DOHH2 (cell line): Measurements from ENCODE around the gene TIE1.

Experiments
- H3F3A ChIP-seq: fragments of 200-600 bp; sonication (generic), shearing (Covaris generic); 2 replicates; pipeline ENCODE4 v1.6.0; 2016; ENCODE audit warnings: antibody characterized with exemption, mild to moderate bottlenecking; ENCODE audit not compliant: control insufficient read depth, insufficient read depth
- H3K27ac ChIP-seq: fragments of 200-600 bp; sonication (generic); 2 replicates; pipeline ENCODE4 v1.5.1; 2014; ENCODE audit warnings: low read depth, mild to moderate bottlenecking, low read length, moderate library complexity
- H3K27me3 ChIP-seq: fragments of 200-600 bp; sonication (generic); 2 replicates; pipeline ENCODE4 v1.6.1; 2014; ENCODE audit warnings: mild to moderate bottlenecking, low read length, mixed read lengths; ENCODE audit not compliant: control insufficient read depth
- H3K36me3 ChIP-seq: fragments of 200-600 bp; sonication (generic); 2 replicates; pipeline ENCODE4 v1.6.1; 2014; ENCODE audit warnings: mild to moderate bottlenecking, low read length, moderate library complexity, mixed read lengths; ENCODE audit not compliant: control insufficient read depth
- H3K4me1 ChIP-seq: fragments of 200-600 bp; sonication (generic); 2 replicates; pipeline ENCODE4 v1.6.1; 2014; ENCODE audit warnings: mild to moderate bottlenecking, low read length, mixed read lengths; ENCODE audit not compliant: control insufficient read depth
- H3K4me2 ChIP-seq: fragments of 200-600 bp; sonication (generic); 2 replicates; pipeline ENCODE4 v1.6.0; 2014; ENCODE audit warnings: mild to moderate bottlenecking, low read length, moderate library complexity
- H3K4me3 ChIP-seq: fragments of 200-600 bp; sonication (generic); 2 replicates; pipeline ENCODE4 v1.5.1; 2014; ENCODE audit warnings: mild to moderate bottlenecking, low read length, mixed read lengths
- H3K79me2 ChIP-seq: fragments of 200-600 bp; sonication (generic); 2 replicates; pipeline ENCODE4 v1.6.1; 2014; ENCODE audit warnings: mild to moderate bottlenecking, low read length, mixed read lengths; ENCODE audit not compliant: control insufficient read depth
- H3K9me2 ChIP-seq: fragments of 200-600 bp; sonication (generic); replicated peaks from 2 replicates; pipeline ENCODE4 v1.6.1; 2014; ENCODE audit warnings: mild to moderate bottlenecking, low read length, mixed read lengths; ENCODE audit not compliant: control insufficient read depth
- H3K9me3 ChIP-seq: fragments of 200-600 bp; sonication (generic); 2 replicates; pipeline ENCODE4 v1.6.1; 2014; ENCODE audit warnings: antibody characterized with exemption, low read length, mixed read lengths; ENCODE audit not compliant: control insufficient read depth, insufficient read depth
- H4K20me1 ChIP-seq: fragments of 200-600 bp; sonication (generic); 2 replicates; pipeline ENCODE4 v1.6.0; 2014; ENCODE audit warnings: low read depth, mild to moderate bottlenecking, antibody characterized with exemption, low read length, moderate library complexity; ENCODE audit not compliant: control insufficient read depth, insufficient read depth
- CTCF ChIP-seq: fragments of 200-600 bp; sonication (generic); IDR thresholded peaks from one replicate; pipeline ENCODE4 v1.5.1; 2014; ENCODE audit warnings: antibody characterized with exemption, mild to moderate bottlenecking, low read depth, low read length; ENCODE audit not compliant: poor library complexity, severe bottlenecking
- EZH2phosphoT487 ChIP-seq: fragments of 200-600 bp; sonication (generic); IDR thresholded peaks from 2 replicates; pipeline ENCODE4 v1.6.1; 2017; ENCODE audit warnings: borderline replicate concordance, mild to moderate bottlenecking, antibody characterized with exemption, low read length, moderate library complexity, mixed read lengths

Gene TIE1

GRCh38 chr1:43325381-43325780, 24.6 kb downstream of the TIE1 start:
- Histone ChIP-seq H3K9me2 (no peaks in the 10 kb centered on the region), H3K27me3 (no peaks in the 10 kb centered on the region), H3K9me3 (peaks cover 17% of the 10 kb centered on the region), H3F3A (no peaks in the 10 kb centered on the region), H3K4me1 (no peaks in the 10 kb centered on the region), H3K79me2 (no peaks in the 10 kb centered on the region), H4K20me1 (no peaks in the 10 kb centered on the region), H3K4me3 (no peak overlapping the region), H3K36me3 (no peaks in the 10 kb centered on the region), H3K4me2 (no peak overlapping the region), H3K27ac (no peak overlapping the region)
- TF ChIP-seq EZH2phosphoT487 (no peak), CTCF (no peak)

DNA sequence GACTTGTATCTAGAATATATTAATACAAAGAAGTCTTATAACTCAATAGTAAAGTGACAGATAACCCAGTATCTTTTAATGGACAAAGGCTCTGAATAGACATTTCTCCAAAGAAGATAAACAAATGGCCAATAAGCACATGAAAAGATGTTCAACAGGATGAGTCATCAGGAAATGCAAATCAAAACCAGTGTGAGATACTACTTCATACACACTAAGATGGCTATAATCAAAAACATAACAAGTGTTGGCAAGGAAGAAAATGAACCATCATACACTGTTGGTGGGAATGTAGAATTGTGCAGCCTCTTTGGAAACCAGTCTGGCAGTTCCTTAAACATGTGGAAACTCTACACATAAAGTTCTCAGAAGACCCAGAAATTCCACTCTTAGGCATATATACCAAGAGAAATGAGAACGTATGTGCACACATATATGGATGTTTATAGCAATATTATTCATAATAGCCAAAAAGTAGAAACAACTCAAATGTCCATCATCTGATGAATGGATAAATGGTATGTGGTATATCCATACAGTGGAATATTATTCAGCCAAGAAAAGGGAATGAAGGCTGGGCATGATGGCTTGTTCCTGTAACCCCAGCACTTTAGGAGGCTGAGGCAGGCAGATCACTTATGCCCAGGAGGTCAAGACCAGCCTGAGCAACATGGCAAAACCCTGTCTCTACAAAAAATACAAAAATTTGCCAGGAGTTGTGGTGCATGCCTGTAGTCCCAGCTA, 26.9 kb downstream of the TIE1 start:
- Histone ChIP-seq H3K4me3 (no peak overlapping the region), H3K4me2 (no peak overlapping the region), H3K9me3 (peaks cover 17% of the 10 kb centered on the region), H3K4me1 (no peaks in the 10 kb centered on the region), H3K9me2 (no peaks in the 10 kb centered on the region), H3K27ac (no peak overlapping the region), H4K20me1 (no peaks in the 10 kb centered on the region), H3K36me3 (no peaks in the 10 kb centered on the region), H3K79me2 (no peaks in the 10 kb centered on the region), H3F3A (no peaks in the 10 kb centered on the region), H3K27me3 (no peaks in the 10 kb centered on the region)
- TF ChIP-seq CTCF (no peak), EZH2phosphoT487 (no peak)

DNA sequence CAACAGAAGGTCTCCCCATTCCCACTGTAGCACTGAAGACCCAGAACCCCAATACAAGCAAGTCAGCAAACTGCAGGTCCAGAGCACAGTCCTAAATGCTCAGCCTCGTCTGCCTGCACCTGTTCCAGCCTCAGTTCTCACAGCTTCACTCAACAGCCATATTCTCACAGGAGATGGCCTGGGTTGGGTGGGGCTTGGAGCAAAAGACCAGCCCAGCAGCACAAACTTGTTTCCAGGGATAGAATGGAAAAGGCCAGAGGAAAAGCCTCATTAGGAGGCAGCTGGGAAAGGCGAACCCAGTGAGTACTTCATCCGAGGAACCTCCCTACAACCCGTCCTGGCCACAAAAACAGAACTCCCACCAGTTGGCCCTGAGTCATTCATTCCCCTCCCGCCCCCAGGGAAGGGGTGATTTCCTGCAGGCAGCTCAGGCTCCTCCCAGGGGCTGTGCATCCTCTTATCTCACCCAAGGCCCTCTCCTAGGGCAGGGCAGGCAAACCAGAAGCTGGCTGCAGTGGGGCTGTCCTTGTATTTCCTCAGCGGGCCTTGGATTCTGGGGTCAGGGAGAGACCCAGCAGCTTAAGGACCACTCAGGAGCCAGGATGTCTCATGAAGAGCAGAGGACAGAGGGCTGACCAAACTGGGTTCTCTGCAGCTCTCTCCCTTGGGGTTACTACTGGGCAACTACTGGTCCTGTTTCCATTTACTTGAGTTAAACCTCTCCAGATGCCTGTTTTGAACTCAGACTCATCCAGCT, 29.4 kb downstream of the TIE1 start:
- TF ChIP-seq EZH2phosphoT487 = no peak
- TF ChIP-seq CTCF = no peak
- Histone ChIP-seq H3K4me2 (no peak overlapping the region), H3K4me3 (no peak overlapping the region), H3K9me3 (peaks cover 14% of the 10 kb centered on the region), H3K36me3 (no peaks in the 10 kb centered on the region), H3K4me1 (no peaks in the 10 kb centered on the region), H3K27me3 (no peaks in the 10 kb centered on the region), H3F3A (no peaks in the 10 kb centered on the region), H3K9me2 (no peaks in the 10 kb centered on the region), H4K20me1 (no peaks in the 10 kb centered on the region), H3K79me2 (no peaks in the 10 kb centered on the region), H3K27ac (no peak overlapping the region)
